HEK293 (cell line): ENCODE data around the gene LPP.

Source experiments
- CTCF ChIP-seq: fragments of 450-650 bp; formaldehyde crosslinking; IDR thresholded peaks from 2 replicates; pipeline ENCODE4 v1.5.1; 2016; ENCODE audit warnings: missing biosample characterization, missing genetic modification characterization
- KLF9 ChIP-seq: fragments of 450-650 bp; formaldehyde crosslinking; IDR thresholded peaks from 2 replicates; pipeline ENCODE4 v1.5.1; 2016; ENCODE audit warnings: missing biosample characterization, missing genetic modification characterization, low read depth
- ZNF600 ChIP-seq: fragments of 450-650 bp; formaldehyde crosslinking; IDR thresholded peaks from 2 replicates; pipeline ENCODE4 v1.5.1; 2016; ENCODE audit warnings: missing biosample characterization, missing genetic modification characterization
- TF ChIP-seq, protein P1 (sequence below): fragments of 450-650 bp; formaldehyde crosslinking; IDR thresholded peaks from 2 replicates; pipeline ENCODE4 v1.5.1; 2016; ENCODE audit warnings: missing biosample characterization, missing genetic modification characterization

- TF ChIP-seq CTCF (tag by site-specific recombination) (no peak), KLF9 (tag by site-specific recombination) (no peak), ZNF600 (tag by site-specific recombination) (no peak)
- TF ChIP-seq, protein P1, sequence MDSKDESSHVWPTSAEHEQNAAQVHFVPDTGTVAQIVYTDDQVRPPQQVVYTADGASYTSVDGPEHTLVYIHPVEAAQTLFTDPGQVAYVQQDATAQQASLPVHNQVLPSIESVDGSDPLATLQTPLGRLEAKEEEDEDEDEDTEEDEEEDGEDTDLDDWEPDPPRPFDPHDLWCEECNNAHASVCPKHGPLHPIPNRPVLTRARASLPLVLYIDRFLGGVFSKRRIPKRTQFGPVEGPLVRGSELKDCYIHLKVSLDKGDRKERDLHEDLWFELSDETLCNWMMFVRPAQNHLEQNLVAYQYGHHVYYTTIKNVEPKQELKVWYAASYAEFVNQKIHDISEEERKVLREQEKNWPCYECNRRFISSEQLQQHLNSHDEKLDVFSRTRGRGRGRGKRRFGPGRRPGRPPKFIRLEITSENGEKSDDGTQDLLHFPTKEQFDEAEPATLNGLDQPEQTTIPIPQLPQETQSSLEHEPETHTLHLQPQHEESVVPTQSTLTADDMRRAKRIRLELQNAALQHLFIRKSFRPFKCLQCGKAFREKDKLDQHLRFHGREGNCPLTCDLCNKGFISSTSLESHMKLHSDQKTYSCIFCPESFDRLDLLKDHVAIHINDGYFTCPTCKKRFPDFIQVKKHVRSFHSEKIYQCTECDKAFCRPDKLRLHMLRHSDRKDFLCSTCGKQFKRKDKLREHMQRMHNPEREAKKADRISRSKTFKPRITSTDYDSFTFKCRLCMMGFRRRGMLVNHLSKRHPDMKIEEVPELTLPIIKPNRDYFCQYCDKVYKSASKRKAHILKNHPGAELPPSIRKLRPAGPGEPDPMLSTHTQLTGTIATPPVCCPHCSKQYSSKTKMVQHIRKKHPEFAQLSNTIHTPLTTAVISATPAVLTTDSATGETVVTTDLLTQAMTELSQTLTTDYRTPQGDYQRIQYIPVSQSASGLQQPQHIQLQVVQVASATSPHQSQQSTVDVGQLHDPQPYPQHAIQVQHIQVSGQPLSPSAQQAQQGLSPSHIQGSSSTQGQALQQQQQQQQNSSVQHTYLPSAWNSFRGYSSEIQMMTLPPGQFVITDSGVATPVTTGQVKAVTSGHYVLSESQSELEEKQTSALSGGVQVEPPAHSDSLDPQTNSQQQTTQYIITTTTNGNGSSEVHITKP (tag by site-specific recombination), result no peak
Observed at GRCh38 chr3:188687389-188687788, 533.4 kb downstream of the LPP start.
